HG03280 (cell line): ENCODE measurements around the gene TMEM258.

ENCODE experiments used
- ATAC-seq: cut with Tn5 transposase; IDR thresholded peaks from one replicate; pipeline ENCODE4 v1.9.1; 2021; ENCODE audit warnings: mild to moderate bottlenecking, moderate library complexity; ENCODE audit not compliant: unreplicated experiment

TMEM258 gene

DNA sequence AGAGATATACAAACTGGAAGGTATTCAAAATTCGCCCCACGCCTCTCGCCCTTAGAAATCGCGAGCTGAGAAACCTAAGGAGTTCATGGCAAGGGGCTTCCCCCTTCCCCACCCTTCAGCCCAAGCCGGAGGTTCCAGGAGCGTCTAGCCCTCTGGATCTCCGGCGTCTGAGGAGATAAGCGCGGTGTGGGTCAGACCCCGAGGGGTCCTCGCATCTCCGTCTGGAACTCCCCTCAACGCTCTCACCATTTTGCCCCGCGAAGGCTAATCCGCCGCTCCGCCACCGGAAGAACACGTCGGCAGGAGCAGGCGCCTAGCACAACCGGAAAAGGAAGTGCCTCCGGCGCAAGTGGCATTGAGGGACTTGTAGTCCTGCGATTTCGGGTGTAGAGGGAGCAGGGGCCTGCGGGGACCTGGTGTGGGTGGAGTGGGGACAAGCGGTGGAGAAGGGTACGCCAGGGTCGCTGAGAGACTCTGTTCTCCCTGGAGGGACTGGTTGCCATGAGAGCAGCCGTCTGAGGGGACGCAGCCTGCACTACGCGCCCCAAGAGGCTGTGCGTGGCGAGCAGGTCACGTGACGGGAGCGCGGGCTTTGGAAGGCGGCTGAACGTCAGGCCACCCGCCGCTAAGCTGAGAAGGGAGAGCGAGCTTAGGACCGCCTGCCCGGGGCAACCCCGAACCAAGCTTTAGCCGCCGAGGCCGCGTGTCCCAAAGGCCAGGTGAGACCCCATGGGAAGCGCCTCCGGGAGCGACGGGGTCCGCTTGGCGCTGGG lies at the start of gene TMEM258, which contains the start of gene FEN1:
Gene TMEM258 (minus strand): TSS at position 290 of the 773 bp plus-strand sequence. CDS start 41 bp downstream, at position 249.
Gene FEN1 (plus strand): TSS at position 602 of the 773 bp plus-strand sequence. CDS start 2,451 bp downstream, outside the sequence.
- peak; percentile 81 for ATAC-seq

DNA sequence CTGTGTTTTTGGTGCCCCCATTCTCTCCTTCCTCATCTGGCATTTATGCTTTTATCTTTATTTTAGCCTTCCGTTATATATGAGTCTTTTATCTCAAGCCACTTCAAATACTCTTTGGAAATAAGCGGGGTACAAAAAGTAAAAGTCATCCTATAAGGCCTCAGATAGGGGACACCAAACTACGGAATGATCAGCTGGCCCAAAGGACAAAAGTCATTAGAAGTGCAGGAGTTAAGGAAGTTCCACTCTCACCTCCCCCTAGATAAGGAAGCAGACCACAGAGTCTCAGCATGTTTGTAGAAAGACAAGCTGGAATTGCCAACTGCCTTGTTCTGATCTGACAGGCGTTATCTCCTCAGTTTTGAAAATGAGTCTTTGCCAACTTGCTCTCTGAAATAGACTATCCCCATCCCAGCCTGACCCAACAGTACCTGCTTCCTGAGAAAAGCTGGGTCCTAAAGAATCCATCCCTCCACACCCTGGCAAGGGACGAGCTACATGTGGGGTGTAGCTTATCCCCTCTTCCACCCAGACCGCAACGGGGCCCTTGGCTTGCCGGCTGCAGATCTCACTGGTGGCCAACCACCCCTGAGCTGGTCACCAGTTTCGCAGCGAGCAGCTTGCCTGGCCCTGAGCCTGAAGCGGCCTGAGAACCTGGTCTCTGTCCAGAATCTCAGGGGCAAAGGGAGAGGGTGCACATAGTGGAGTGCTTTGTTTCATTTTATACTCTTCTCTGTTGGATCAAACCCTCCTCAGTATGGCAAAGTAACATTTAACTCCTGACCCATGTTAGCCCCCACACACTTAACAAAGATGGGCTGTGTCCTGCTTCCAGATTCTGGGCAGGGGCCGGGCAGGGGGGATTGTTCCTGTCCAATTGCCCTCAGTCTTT lies 49.5 kb upstream of the TMEM258 start:
- ATAC-seq: no peak

DNA sequence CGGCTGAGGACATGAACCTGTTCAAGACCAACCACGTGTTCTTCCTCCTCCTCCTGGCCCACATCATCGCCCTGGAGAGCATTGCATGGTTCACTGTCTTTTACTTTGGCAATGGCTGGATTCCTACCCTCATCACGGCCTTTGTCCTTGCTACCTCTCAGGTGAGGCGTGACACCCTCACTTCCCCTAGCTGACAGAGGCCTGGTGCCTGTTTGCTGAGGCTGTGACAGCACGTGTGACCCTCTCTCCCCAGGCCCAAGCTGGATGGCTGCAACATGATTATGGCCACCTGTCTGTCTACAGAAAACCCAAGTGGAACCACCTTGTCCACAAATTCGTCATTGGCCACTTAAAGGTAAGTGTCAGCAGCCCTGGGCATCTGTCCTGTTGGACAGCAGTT lies 48.0 kb upstream of the TMEM258 start:
- no peak for ATAC-seq

DNA sequence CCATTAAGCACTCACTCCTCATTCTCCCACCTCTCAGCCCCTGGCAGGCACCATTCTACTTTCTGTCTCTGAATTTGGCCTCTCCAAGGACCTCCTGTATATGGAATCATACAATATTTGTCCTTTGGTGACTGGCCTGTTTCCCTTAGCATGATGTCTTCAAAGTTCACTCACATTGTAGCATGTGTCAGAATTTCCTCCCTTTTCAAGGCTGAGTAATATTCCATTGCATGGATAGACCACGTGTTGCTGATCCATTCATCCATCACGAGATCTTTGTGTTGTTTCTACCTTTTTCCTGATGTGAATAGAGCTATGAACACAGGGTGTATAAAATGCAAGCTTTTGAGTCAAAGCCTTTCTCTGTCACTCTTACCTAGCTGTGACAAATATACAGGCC lies 47.3 kb upstream of the TMEM258 start:
- no peak for ATAC-seq

DNA sequence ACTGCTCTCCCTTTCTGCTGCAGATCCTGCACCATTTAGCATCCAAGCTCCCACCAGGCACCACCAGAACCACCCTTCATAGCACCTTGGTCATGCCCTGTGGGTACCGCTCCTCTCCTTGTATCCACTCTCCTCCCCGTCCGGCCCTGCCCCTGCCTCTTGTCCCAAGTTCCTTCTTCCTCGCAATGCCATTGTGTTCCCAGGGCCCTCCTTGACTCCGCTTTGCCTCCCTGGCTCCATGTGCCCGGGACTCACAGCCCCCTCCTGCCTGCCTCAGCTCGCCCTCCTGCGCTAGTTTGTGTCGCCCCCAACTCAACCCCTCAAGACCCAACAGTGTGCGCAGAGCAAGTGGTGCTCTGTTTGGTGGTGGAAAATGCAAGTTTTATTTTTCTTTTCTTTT lies 46.5 kb upstream of the TMEM258 start:
- no peak for ATAC-seq

DNA sequence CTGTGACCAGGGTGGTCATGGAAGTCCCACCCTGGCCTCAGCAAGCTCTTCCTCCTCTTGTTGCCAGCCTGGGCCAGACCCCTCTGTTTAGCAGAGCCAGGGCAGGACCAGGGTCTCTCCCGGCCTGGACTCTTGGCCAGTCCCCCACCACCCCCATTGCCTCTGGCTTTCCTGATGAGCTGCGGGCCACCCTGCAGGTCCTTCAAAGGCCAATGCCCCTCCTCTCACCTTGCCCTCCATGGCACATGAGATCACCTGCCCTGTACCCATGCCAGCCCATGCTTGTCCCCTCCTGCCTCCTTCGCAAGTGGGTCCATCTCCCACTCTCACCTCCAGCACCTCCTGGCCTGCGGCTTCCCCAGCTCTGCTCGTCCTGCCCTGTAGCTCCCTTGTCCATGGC lies 46.1 kb upstream of the TMEM258 start:
- ATAC-seq: no peak

DNA sequence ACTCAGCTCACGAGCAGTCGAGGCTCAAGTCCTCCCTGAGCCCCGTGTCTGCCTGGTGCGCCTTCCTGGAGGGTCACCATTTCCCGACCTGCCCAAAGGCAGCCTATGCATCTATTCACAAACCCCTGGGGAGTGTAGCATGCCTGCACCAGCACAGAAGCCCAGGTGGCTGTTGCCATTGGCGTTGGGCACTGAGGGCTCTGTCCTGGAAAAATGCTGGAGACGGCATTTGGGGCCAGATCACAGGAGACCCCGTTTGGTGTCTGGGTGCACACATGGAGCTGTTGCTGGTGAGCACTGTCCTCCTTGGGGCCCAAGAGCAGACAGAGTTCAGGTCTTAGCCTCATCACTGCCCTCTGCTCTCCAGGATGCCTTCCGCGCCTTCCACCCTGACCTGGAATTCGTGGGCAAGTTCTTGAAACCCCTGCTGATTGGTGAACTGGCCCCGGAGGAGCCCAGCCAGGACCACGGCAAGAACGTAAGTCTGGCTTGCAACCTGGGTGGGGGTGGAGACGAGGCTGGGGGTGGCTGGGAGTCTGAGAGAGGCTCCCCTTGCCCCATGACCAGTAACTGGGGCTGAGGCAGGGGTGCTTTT lies 45.1 kb upstream of the TMEM258 start:
- ATAC-seq: no peak

DNA sequence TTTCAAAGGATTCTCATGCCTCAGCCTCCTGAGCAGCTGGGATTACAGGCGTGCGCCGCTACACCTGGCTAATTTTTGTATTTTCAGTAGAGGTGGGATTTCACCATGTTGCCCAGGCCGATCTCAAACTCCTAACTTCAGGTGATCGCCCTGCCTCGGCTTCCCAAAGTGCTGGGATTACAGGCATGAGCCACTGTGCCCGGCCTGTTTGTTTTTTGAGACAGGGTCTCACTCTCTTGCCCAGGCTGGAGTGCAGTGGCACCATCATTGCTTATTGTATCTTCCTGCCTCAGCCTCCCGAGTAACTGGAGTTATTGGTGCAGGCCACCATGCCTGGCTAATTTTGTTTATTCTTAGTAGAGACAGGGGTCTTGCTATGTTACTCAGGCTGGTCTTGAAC lies 43.8 kb upstream of the TMEM258 start:
- no peak for ATAC-seq

DNA sequence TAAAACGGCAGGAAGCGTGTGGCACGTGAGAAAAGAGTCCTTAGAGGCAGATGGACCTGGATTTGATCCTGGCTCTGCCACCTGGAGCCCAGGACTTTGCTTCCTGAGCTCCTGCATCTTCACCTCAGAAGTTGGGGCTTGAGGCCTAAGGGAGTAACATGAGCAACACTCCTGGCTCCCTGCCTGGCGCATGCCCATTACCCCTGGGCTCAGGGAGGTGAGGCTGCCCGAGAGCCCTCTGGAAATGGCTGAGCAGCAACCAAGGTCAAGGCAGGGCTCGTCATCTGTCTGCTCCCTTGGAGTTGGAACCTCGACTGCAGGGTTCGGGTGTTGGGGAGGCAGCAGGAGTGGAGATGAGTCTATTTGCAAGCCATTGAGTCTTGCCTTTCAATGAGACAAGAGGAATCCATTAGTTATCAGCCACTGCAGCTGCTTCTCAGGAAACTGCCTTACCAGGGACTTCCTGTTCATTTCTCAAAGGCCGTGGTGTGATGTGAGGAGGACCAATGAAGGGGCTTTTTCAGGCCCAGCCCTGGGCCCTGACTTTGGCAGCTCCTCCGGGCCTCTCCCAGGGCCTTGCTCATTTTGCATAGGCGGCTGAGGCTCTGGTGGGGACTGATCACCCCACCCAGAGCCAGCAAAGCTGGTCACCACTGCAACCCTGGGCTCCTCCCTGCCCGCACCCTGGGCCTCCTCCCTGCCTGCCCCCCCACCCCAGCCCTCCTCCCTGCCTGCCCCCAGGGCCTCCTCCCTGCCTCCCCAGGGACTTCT lies 42.1 kb upstream of the TMEM258 start:
- peak; percentile 82 for ATAC-seq

DNA sequence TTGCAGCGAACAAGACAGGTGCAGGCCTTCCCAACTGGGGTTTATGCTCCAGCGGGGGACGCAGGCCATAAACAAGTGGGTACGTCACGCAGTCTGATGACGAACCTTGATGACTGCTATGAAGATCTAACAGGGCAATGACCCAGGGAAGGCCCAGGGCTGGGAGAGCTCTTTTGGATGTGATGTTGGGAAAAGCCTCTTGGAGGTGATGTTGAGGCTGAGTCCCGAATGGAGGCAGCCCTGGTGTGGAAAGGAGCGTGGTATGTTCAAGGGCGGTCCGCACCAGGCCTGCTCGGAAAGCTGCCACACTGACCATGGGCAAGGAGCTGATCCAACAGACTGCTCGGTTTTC lies 41.5 kb upstream of the TMEM258 start:
- no peak for ATAC-seq

DNA sequence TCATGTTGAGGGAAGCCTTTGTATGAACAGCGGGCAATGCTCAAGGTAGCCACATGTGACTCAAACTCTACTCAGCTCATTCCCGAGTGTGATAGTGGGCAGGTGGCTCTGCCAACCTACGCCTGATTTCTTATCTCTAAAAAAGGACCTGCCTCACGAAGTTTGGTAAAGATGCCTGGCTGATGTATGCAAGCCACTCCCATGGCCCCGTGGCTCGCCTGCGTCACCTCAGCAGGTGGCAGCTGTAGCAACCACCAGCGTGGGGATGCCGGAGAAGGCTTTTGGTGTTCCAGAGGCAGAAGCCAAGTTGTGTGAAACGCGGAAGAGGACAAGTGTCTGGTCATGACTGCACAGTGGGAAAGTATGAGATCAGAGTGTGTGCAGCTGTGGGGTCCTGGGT lies 41.1 kb upstream of the TMEM258 start:
- no peak for ATAC-seq

DNA sequence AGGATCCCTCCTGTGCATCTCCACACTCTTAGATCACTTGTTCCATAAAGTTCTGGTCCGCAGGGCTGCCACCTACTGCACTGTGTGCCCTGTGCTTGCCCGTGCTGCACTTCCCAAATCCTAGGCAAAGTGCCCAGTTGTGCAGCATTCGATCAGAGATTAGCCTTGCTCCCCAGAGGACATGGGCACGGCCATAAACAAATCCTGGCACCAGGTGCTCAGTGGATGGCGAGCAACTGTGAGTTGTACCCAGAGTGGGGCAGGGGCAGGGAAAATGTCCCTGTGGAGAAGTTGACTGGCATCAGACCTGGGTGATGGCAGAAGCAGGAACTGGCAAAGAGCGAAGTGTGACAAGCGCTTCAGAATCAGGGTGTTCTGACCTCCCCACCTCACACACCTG lies 40.4 kb upstream of the TMEM258 start:
- no peak for ATAC-seq

DNA sequence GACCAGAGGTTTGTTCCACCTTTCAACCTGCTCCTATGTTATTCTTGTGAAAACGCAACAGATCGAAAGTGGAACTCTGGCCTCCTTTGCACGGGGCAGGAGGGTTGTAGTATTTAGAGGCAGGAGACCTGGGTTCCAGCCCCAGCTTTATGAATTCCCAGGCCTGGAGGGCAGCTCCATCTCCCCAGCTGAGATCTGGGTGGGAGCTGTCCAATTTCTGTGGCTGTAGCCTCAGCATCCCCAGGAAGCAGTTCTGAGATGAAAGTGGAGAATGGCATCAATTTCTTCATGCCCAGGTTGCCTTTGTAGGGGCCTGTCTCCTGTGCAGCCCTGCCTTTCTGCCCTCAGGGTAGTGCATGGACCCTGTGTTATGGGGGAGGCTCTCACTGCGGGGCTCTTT lies 39.8 kb upstream of the TMEM258 start:
- no peak for ATAC-seq

DNA sequence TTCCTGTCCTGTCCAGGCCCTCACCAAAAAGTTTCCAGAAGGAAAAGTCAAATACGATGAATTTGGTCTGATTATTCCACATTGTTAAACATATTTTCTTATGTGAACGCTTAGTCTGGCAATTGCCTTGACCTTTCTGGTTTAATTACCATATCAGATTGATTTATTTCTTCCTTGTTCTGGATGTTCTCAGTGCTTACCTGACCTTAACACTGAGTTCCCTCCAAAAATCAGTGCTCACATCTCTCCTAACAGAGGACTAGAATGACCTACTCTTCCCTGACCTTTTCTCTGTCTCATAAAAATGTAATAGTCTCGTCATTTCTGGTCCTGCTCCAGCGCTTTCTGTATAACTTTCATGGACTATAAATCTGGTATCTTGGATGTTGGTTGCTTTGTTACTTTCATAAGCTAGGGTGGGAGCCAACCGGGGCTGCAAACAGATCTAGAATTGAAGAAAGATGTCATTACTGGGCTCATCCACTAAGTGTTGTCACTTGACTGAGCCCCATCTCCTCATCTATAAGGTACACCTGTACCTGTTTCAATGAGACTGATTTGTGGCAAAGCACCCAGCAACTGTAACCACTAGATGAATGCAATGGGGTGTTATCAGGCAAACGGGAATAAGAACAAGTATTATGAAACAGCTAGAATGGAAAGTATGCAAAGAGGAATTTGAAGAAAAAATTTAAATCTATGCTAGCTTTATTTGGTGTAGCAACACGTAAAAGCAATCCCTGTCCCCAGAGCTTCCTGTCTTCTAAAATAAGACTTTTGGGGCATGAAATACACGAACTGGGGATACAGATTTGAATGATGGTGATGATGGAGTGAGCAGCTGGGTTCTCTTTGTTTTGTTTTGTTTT lies 38.1 kb upstream of the TMEM258 start:
- ATAC-seq: no peak

DNA sequence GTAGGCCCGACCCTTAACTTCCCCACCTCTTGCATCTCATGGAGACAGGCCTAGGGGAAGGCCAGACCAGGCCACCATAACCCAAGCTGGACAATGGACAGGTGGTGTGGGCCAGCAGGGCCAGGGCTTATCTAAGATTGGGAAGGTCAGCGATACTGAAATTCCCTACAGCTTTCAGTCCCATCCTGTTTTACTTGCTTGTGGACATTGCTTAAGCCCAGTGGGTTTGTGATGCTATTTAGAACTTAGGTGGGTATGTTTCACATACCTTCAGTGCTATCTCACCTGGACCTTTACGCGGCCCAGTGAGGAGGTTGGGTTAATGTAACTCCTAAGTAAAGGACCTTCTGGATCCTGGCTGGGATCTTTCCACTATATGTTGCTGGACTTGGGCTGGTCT lies 37.4 kb upstream of the TMEM258 start:
- ATAC-seq: no peak

DNA sequence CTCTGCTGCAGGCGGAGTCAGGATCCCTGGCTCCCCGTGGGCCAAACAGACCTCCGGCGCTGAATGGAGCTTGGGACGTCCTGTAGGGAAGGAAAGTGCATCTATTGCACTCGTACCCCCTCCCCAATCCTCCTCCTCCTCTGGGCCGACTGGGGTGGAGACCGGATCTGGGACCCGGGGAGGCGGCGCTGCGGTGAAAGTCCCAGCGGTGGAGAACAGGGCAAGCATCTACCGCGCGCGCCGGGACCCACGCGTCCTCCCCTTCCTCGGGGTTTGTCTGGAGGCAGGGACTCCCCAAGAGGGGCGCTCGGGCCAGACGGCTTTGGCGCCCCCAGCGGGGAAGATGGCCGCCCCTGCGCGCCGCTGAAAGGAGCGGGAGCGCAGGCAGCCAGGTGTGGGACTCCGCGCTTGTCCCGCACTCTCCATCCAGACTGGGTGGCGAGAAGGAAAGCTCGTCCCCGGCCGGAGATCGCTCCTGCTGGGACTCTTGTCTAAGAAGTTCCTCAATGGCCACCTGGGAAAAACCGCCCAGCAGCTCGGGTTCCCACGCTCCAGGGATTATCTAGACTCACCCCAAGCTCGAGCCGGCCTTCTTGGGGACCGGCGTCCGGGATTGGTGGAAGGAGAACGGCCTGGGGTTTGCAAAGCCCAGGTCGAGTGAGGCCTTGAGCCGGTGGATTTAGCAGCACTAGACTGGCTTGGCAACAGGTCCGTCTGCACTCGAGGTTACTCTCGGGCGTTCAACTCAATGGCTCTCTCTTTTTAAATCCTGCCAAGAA lies 36.4 kb upstream of the TMEM258 start:
- no peak for ATAC-seq

DNA sequence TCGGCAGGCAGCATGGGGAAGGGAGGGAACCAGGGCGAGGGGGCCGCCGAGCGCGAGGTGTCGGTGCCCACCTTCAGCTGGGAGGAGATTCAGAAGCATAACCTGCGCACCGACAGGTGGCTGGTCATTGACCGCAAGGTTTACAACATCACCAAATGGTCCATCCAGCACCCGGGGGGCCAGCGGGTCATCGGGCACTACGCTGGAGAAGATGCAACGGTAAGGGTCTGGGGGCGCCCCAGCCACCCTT lies 35.9 kb upstream of the TMEM258 start:
- ATAC-seq: no peak

DNA sequence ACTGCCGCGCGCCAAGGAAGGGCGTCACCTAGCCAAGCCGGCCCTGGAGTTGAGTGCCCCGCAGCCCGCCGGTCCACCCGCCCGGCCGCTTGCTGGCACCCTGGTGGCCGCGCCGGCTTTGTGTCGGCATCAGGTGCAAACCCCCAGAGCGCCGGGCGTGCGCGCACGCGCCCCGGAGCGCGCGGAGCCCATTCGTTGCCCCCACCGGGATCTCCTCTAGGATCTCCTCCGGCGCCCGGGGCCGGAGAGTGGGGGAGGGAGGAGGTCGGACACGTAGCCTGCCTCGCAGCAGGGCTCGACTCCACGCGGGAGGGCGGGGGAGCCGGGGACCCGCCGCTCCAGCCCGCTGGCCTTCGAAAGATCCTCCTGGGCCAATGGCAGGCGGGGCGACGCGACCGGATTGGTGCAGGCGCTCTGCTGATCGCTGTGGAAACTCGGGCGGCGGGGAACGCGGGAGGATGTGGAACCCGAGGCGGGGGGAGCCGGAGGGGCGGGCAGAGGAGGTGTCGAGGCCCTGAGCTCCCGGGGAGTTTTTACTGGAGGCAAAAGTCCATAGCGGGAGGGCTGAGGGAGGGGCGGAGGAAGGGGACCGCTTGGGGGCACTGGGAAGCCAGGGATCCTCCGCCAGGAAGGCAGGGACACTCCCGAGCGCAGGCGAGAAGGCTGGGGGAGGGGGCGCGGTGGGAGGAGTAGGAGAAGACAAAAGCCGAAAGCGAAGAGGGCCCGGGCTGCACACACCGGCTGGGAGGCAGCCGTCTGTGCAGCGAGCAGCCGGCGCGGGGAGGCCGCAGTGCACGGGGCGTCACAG lies 35.4 kb upstream of the TMEM258 start, which contains the start of gene FADS2:
Gene FADS2 (plus strand): TSS at position 730 of the 808 bp plus-strand sequence. CDS start 91 bp downstream, outside the sequence.
- ATAC-seq: peak; percentile 71
